GM12878 (cell line): ENCODE data around the gene CAB39. TPM values are rescaled to one million over a fixed set of nuclear protein-coding genes. Genes with fewer than 3 reads are reported as not detected.

Source experiments
- ATAC-seq: fragments of 200-7000 bp; cut with Tn5 transposase; 3 replicates; pipeline ENCODE4 v1.9.1; 2020; ENCODE audit warnings: mild to moderate bottlenecking, moderate library complexity
- BruUV-seq: library from RNA; stranded (reverse); fragments of 400-500 nt; replicated peaks from 2 replicates; lab custom pipeline; 2021; lab: Mats Ljungman, UMichigan
- CTCF ChIA-PET: fragments of 300-600 bp; sonication (Branson Sonifier 250); formaldehyde crosslinking; extraction: SDS; loops from one replicate; lab custom pipeline; 2021; ENCODE audit warnings: inconsistent platforms; lab: Yijun Ruan, JAX
- POLR2A ChIA-PET: fragments of 350-600 bp; formaldehyde crosslinking; extraction: SDS; loops from one replicate; lab custom pipeline; 2021; ENCODE audit warnings: inconsistent platforms; lab: Charles Lee
- RAD21 ChIA-PET: fragments of 300-600 bp; sonication (Branson Sonifier 250); formaldehyde crosslinking; loops from one replicate; lab custom pipeline; 2023; ENCODE audit warnings: antibody characterized with exemption; ENCODE audit not compliant: unreplicated experiment; lab: Charles Lee
- SMC1A ChIA-PET: fragments of 300-600 bp; sonication (Branson Sonifier 250); formaldehyde crosslinking; loops from one replicate; lab custom pipeline; 2023; ENCODE audit not compliant: unreplicated experiment, uncharacterized antibody; lab: Charles Lee
- DNase-seq: peaks from one replicate; pipeline ENCODE4 v3.0.0-alpha.2; 2011; ENCODE audit warnings: low read depth, low spot score
- FAIRE-seq: peaks from 3 replicates; lab custom pipeline; 2011; peaks lifted over from hg19 to GRCh38; lab: Jason Lieb, UNC
- H2AFZ ChIP-seq: 2 replicates; pipeline ENCODE4 v1.6.0; 2011; ENCODE audit warnings: low read depth, low read length, control low read depth; ENCODE audit not compliant: control insufficient read depth
- H3K27ac ChIP-seq: 2 replicates; pipeline ENCODE4 v1.5.1; 2011; ENCODE audit warnings: control low read depth; ENCODE audit not compliant: control insufficient read depth, insufficient read depth
- H3K27me3 ChIP-seq, 2 experiments: replicated peaks in 1 of 2; 2 replicates each; pipeline versions ENCODE4 v1.6.0 to v1.6.1; 2011; ENCODE audit warnings: low read length in 1 of 2; ENCODE audit not compliant: control insufficient read depth in 2 of 2, insufficient read depth in 2 of 2
- H3K36me3 ChIP-seq, 2 experiments: 2 replicates each; pipeline ENCODE4 v1.5.1; 2011; ENCODE audit warnings: low read length in 1 of 2; ENCODE audit not compliant: control insufficient read depth in 2 of 2, insufficient read depth in 2 of 2
- H3K4me1 ChIP-seq: 2 replicates; pipeline ENCODE4 v1.6.1; 2011; ENCODE audit warnings: mild to moderate bottlenecking, low read length, moderate library complexity, mixed read lengths; ENCODE audit not compliant: control insufficient read depth, insufficient read depth
- H3K4me2 ChIP-seq: 2 replicates; pipeline ENCODE4 v1.6.0; 2011; ENCODE audit warnings: control low read depth; ENCODE audit not compliant: control insufficient read depth, insufficient read depth
- H3K4me3 ChIP-seq: fragments of 200-600 bp; sonication (generic); 2 replicates; pipeline ENCODE4 v1.5.1; 2016
- H3K79me2 ChIP-seq: 2 replicates; pipeline ENCODE4 v1.6.0; 2011; ENCODE audit warnings: low read length; ENCODE audit not compliant: control insufficient read depth, insufficient read depth
- H3K9ac ChIP-seq: 2 replicates; pipeline ENCODE4 v1.8.0; 2011; ENCODE audit warnings: low read length, control low read depth, mixed read lengths; ENCODE audit not compliant: control insufficient read depth, insufficient read depth
- H3K9me3 ChIP-seq: replicated peaks from 3 replicates; pipeline ENCODE4 v1.5.1; 2011; ENCODE audit warnings: mild to moderate bottlenecking, low read length; ENCODE audit not compliant: control insufficient read depth, insufficient read depth
- H4K20me1 ChIP-seq: 2 replicates; pipeline ENCODE4 v1.6.0; 2011; ENCODE audit not compliant: control insufficient read depth, insufficient read depth
- CBX5 ChIP-seq: sonication (generic); IDR thresholded peaks from 2 replicates; pipeline ENCODE4 v1.6.1; 2016; ENCODE audit warnings: low read depth, moderate library complexity, mild to moderate bottlenecking, inconsistent platforms
- CHD2 ChIP-seq: IDR thresholded peaks from 2 replicates; pipeline ENCODE4 v1.6.1; 2011; ENCODE audit warnings: low read depth, low read length, improper control_type of control experiment, borderline replicate concordance
- CREB1 ChIP-seq: IDR thresholded peaks from 2 replicates; pipeline ENCODE4 v1.6.1; 2012; ENCODE audit warnings: low read depth, mild to moderate bottlenecking, inconsistent platforms
- EED ChIP-seq: sonication (generic); IDR thresholded peaks from 2 replicates; pipeline ENCODE4 v1.6.1; 2016; ENCODE audit warnings: antibody characterized with exemption, low read depth
- EP300 ChIP-seq, 2 experiments: fragments of 150-350 bp in 1 of 2; IDR thresholded peaks; 2 replicates each; pipeline ENCODE4 v1.6.1; 2011 to 2012; ENCODE audit warnings: low read depth in 2 of 2, low read length in 2 of 2, borderline replicate concordance in 1 of 2, improper control_type of control experiment in 1 of 2, inconsistent platforms in 1 of 2; ENCODE audit not compliant: control insufficient read depth in 1 of 2
- FOS ChIP-seq: IDR thresholded peaks from 3 replicates; pipeline ENCODE4 v1.6.1; 2011; ENCODE audit warnings: borderline replicate concordance; ENCODE audit not compliant: insufficient read length; ENCODE audit errors: extremely low read depth
- KDM1A ChIP-seq: fragments of 200-600 bp; sonication (generic); IDR thresholded peaks from 2 replicates; pipeline ENCODE4 v1.6.1; 2016; ENCODE audit warnings: borderline replicate concordance
- RFX5 ChIP-seq: IDR thresholded peaks from 2 replicates; pipeline ENCODE4 v1.6.1; 2011; ENCODE audit warnings: low read depth, low read length, improper control_type of control experiment
- SIN3A ChIP-seq: IDR thresholded peaks from 2 replicates; pipeline ENCODE4 v1.6.1; 2012; ENCODE audit warnings: low read depth, low read length, improper control_type of control experiment
- SREBF2 ChIP-seq: IDR thresholded peaks from 2 replicates; pipeline ENCODE4 v1.6.1; 2012; ENCODE audit warnings: mild to moderate bottlenecking, low read length
- WGBS: methylation state at CpG from one replicate; pipeline ENCODE4 v1.1.6; 2016; ENCODE audit warnings: low lambda C conversion rate; ENCODE audit not compliant: insufficient replicate concordance, insufficient coverage; ENCODE audit errors: missing lambda C conversion rate; 5-methylcytosine and 5-hydroxymethylcytosine counted together
- in situ Hi-C: fragments of 300-500 bp; cut with MboI; formaldehyde crosslinking; loops from 9 replicates; pipeline ENCODE4 v1.14.3; 2018; ENCODE audit warnings: mixed read lengths
- intact Hi-C: fragments of 100-400 bp; cut with micrococcal nuclease; formaldehyde crosslinking; loops from one replicate; pipeline ENCODE4 v1.14.2; 2022; ENCODE audit not compliant: unreplicated experiment
- polyA plus RNA-seq, 11 experiments: library from polyadenylated mRNA; depleted of rRNA in 4 of 11; unstranded in 6 of 11; stranded (reverse) in 5 of 11; fragments of >200 nt; fragmentation: Nextera tagmentation in 4 of 11; fragmentation: Illumina TruSeq in 1 of 11; extraction: Ambion mirVana in 4 of 11; extraction: Trizol in 1 of 11; gene quantifications; 1 replicate in 1 of 11; 2 replicates in 10 of 11; pipeline versions ENCODE4 v1.2.1 to v1.2.3, GENCODE V29; 2011 to 2016; ENCODE audit warnings: inconsistent platforms in 2 of 11, missing spikeins in 2 of 11, low read depth in 1 of 11
- total RNA-seq, 4 experiments: library from RNA; depleted of rRNA in 3 of 4; stranded (reverse); fragments of >200 nt in 3 of 4; fragmentation: Illumina TruSeq in 1 of 4; extraction: Trizol in 1 of 4; gene quantifications; 2 replicates each; pipeline versions ENCODE4 v1.2.1 to v1.2.3, GENCODE V29; 2013 to 2021
- TF ChIP-seq, protein P1 (sequence below): IDR thresholded peaks from 2 replicates; pipeline ENCODE4 v1.6.1; 2011; ENCODE audit warnings: borderline replicate concordance, low read depth, mild to moderate bottlenecking, moderate library complexity, mixed read lengths, low read length; ENCODE audit not compliant: insufficient read depth; ENCODE audit errors: extremely low read length
- TF ChIP-seq, protein P2 (sequence below): fragments of 450-650 bp; formaldehyde crosslinking; IDR thresholded peaks from 2 replicates; pipeline ENCODE4 v1.5.0; 2022; ENCODE audit warnings: mild to moderate bottlenecking, missing genetic modification characterization
- TF ChIP-seq, protein P3 (sequence below): IDR thresholded peaks from 2 replicates; pipeline ENCODE4 v1.6.1; 2012; ENCODE audit warnings: low read depth, low read length, improper control_type of control experiment

CAB39 gene
- total and polyA plus RNA-seq, 10 of the 15 experiments (the other 5 are each of a cell fraction or from before 2014, with no cell fraction given) = 13.3 to 129 (median 62.9) TPM

DNA sequence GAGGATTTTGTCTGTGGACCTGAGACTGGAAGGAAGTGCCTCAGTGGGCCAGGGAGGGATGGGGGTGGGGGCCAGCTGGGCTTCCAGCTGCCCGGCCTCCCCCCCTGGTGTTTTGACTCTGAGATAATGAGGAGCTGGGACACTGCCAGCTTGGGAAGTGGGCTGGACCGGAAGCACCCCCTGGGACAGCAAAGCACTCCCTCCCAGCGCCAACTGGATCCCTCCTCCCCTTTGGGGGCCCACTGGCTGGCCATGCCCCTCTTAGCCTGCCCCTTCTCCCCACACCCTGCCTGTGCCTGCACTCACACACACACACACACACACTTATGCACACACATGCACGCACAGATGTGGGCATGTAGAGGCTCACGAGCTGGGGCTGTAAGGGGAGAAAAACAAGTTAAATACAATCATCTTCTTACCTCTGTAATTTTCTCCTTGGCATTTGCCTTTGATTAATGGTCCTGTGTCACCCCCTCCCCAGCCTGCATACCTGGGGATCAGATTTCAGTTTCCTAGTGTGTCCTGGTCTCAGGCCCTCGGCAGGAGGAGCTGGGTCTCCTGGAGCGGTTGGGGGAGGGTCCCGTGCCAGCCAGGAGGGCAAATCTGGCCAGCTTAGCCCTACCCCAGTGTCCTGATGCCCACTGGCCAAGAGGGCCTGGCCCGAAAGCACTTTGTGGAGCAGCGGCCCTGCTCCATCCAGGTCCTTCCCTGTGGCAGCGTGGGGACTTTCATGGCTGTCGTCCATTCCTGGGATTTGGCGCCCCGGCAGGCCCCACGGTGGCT lies 155.7 kb downstream of the CAB39 start:
- FAIRE-seq (no peak), ATAC-seq (no peak), DNase-seq (no peak)
- Histone ChIP-seq H3K9me3 (no peaks in the 10 kb centered on the region), H3K4me3 (no peak overlapping the region), H3K27ac (no peak overlapping the region), H3K9ac (no peak overlapping the region), H3K27me3 (no peaks in the 10 kb centered on the region; a peak in 1 of 4 replicates), H2AFZ (no peak overlapping the region), H3K4me2 (no peak overlapping the region), H3K36me3 (no peaks in the 10 kb centered on the region), H3K79me2 (peaks cover 7% of the 10 kb centered on the region), H4K20me1 (no peaks in the 10 kb centered on the region), H3K4me1 (peaks cover 50% of the 10 kb centered on the region)
- in situ Hi-C loops = no loop called here
- SMC1A ChIA-PET = no interaction called here
- RAD21 ChIA-PET = interaction anchor here (1.3 to 1.5 kb wide), 2 partner anchors 20 to 26 kb away, joined by 3 to 4 read pairs; no protein-coding TSS in a partner anchor
- POLR2A ChIA-PET = no interaction called here
- CTCF ChIA-PET = interaction anchor here (1.4 to 1.7 kb wide), 2 partner anchors 20 to 117 kb away, joined by 4 to 8 read pairs; no protein-coding TSS in a partner anchor
- TF ChIP-seq, protein P1, sequence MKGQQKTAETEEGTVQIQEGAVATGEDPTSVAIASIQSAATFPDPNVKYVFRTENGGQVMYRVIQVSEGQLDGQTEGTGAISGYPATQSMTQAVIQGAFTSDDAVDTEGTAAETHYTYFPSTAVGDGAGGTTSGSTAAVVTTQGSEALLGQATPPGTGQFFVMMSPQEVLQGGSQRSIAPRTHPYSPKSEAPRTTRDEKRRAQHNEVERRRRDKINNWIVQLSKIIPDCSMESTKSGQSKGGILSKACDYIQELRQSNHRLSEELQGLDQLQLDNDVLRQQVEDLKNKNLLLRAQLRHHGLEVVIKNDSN = no peak
- TF ChIP-seq, protein P2, sequence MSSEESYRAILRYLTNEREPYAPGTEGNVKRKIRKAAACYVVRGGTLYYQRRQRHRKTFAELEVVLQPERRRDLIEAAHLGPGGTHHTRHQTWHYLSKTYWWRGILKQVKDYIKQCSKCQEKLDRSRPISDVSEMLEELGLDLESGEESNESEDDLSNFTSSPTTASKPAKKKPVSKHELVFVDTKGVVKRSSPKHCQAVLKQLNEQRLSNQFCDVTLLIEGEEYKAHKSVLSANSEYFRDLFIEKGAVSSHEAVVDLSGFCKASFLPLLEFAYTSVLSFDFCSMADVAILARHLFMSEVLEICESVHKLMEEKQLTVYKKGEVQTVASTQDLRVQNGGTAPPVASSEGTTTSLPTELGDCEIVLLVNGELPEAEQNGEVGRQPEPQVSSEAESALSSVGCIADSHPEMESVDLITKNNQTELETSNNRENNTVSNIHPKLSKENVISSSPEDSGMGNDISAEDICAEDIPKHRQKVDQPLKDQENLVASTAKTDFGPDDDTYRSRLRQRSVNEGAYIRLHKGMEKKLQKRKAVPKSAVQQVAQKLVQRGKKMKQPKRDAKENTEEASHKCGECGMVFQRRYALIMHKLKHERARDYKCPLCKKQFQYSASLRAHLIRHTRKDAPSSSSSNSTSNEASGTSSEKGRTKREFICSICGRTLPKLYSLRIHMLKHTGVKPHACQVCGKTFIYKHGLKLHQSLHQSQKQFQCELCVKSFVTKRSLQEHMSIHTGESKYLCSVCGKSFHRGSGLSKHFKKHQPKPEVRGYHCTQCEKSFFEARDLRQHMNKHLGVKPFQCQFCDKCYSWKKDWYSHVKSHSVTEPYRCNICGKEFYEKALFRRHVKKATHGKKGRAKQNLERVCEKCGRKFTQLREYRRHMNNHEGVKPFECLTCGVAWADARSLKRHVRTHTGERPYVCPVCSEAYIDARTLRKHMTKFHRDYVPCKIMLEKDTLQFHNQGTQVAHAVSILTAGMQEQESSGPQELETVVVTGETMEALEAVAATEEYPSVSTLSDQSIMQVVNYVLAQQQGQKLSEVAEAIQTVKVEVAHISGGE = no peak
- no peak for TF ChIP-seq SREBF2
- no peak for TF ChIP-seq FOS
- TF ChIP-seq RFX5 = no peak
- no peak for TF ChIP-seq CHD2
- TF ChIP-seq CBX5 = no peak
- TF ChIP-seq EED = no peak
- no peak for TF ChIP-seq EP300 (IDR thresholded peaks at IDR 0.05; ENCODE audit: borderline replicate concordance in 1 of 2, control insufficient read depth in 1 of 2, low read depth in 2 of 2, low read length in 2 of 2)
- TF ChIP-seq, protein P3, sequence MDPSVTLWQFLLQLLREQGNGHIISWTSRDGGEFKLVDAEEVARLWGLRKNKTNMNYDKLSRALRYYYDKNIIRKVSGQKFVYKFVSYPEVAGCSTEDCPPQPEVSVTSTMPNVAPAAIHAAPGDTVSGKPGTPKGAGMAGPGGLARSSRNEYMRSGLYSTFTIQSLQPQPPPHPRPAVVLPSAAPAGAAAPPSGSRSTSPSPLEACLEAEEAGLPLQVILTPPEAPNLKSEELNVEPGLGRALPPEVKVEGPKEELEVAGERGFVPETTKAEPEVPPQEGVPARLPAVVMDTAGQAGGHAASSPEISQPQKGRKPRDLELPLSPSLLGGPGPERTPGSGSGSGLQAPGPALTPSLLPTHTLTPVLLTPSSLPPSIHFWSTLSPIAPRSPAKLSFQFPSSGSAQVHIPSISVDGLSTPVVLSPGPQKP = no peak
- TF ChIP-seq SIN3A = no peak
- TF ChIP-seq KDM1A = no peak
- TF ChIP-seq CREB1 = no peak
- TF ChIP-seq, all 136 proteins: peak for 0
- no TSS peak for BruUV-seq
- WGBS = 86% methylated on average over 15 of the region's 15 CpGs
- intact Hi-C loops = no loop called here
